AG10803 (cell line): ENCODE results near the gene RRP15.
"Not testable (repeated sequence)": the region's sequence is repeated elsewhere in the genome, so short reads cannot be mapped to it uniquely, and the experiment has no call there.

Experiments used
- DNase-seq: peaks from one replicate; pipeline ENCODE4 v3.0.0; 2010; ENCODE audit warnings: low read depth
- H3K4me3 ChIP-seq: 2 replicates; pipeline ENCODE4 v1.5.1; 2011; ENCODE audit warnings: mild to moderate bottlenecking, low read length, control low read depth
- TF ChIP-seq, protein P1 (sequence below): conservative IDR thresholded peaks from 2 replicates; pipeline ENCODE4 v1.5.1; 2011; ENCODE audit warnings: mild to moderate bottlenecking, low read length, control low read depth, inconsistent platforms

The RRP15 gene

GRCh38 chr1:218315638-218316037, 30.5 kb downstream of the RRP15 start:
- no peak overlapping the region for H3K4me3 ChIP-seq
- TF ChIP-seq, protein P1, sequence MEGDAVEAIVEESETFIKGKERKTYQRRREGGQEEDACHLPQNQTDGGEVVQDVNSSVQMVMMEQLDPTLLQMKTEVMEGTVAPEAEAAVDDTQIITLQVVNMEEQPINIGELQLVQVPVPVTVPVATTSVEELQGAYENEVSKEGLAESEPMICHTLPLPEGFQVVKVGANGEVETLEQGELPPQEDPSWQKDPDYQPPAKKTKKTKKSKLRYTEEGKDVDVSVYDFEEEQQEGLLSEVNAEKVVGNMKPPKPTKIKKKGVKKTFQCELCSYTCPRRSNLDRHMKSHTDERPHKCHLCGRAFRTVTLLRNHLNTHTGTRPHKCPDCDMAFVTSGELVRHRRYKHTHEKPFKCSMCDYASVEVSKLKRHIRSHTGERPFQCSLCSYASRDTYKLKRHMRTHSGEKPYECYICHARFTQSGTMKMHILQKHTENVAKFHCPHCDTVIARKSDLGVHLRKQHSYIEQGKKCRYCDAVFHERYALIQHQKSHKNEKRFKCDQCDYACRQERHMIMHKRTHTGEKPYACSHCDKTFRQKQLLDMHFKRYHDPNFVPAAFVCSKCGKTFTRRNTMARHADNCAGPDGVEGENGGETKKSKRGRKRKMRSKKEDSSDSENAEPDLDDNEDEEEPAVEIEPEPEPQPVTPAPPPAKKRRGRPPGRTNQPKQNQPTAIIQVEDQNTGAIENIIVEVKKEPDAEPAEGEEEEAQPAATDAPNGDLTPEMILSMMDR: no peak
- DNase-seq: no peak

GRCh38 chr1:218317061-218317460, 32.0 kb downstream of the RRP15 start:
- TF ChIP-seq, protein P1: no peak
- H3K4me3 ChIP-seq: no peak overlapping the region
- DNase-seq: no peak

GRCh38 chr1:218320182-218320581, 35.1 kb downstream of the RRP15 start:
- H3K4me3 ChIP-seq, DNase-seq: not testable (repeated sequence)

DNA sequence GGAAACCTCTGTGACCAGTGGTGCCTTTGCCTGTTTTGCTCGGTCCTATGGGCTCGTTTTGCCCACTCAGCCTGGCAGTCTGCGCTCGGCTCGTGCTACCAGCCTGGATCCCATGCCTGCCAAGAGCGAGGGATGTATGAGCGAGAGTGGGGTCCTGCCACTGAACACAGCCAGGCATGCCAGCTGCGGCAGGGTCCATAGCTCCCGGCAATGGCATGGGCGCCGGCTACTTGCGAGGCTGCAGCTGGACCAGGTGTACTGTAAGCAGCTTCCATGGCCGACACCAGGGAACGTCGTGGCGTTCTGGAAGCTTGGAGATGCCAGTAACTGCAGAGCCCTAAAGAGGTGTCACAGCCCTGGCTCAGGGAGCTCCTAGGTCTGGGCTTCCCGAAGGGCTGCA, 37.7 kb downstream of the RRP15 start:
- TF ChIP-seq, protein P1: no peak
- no peak overlapping the region for H3K4me3 ChIP-seq
- DNase-seq: no peak

- TF ChIP-seq, protein P1: no peak
- no peak overlapping the region for H3K4me3 ChIP-seq
- no peak for DNase-seq
Observed at GRCh38 chr1:218323568-218324225, 38.6 kb downstream of the RRP15 start.

- no peak overlapping the region for H3K4me3 ChIP-seq
- no peak for DNase-seq
- TF ChIP-seq, protein P1: no peak
Observed at GRCh38 chr1:218324226-218324580, 39.1 kb downstream of the RRP15 start.

- TF ChIP-seq, protein P1: no peak
- DNase-seq: no peak
- H3K4me3 ChIP-seq: no peak overlapping the region
Observed at GRCh38 chr1:218328769-218329168, 43.7 kb downstream of the RRP15 start.
